Subcutaneous adipose tissue (tissue), 4 donors: Measurements from ENCODE around the gene ATP9A. TPM values are rescaled to one million over a fixed set of nuclear protein-coding genes. Genes with fewer than 3 reads are reported as not detected.

Experiments used
- CTCF ChIP-seq: fragments of 450-650 bp; IDR thresholded peaks from one replicate; pipeline ENCODE4 v1.5.1; 2016; ENCODE audit warnings: low read depth, mild to moderate bottlenecking, control low read depth, antibody characterized with exemption, moderate library complexity
- total RNA-seq, 4 donors: library from RNA; depleted of rRNA; stranded (reverse); fragments of >200 nt; gene quantifications; one replicate each; pipeline ENCODE4 v1.1.0, GENCODE V29; 2016

ATP9A gene
- total RNA-seq, 4 donors from 2014 or later, result 77.2 to 128 (median 88.6) TPM

- TF ChIP-seq CTCF, result no peak
Observed at GRCh38 chr20:51710361-51710894, 57.8 kb downstream of the ATP9A start.

GRCh38 chr20:51705400-51705799 is 62.8 kb downstream of the ATP9A start:
- TF ChIP-seq CTCF, result no peak

- no peak for TF ChIP-seq CTCF
Observed at GRCh38 chr20:51703400-51704287, 64.5 kb downstream of the ATP9A start.

GRCh38 chr20:51702556-51702955 is 65.6 kb downstream of the ATP9A start:
- TF ChIP-seq CTCF, result no peak

- no peak for TF ChIP-seq CTCF
Observed at GRCh38 chr20:51700809-51701285, 67.3 kb downstream of the ATP9A start.

GRCh38 chr20:51698252-51698651 is 69.9 kb downstream of the ATP9A start:
- TF ChIP-seq CTCF, result no peak

GRCh38 chr20:51697096-51697826 is 70.9 kb downstream of the ATP9A start:
- TF ChIP-seq CTCF, result no peak
